Tibial artery (tissue), 4 donors: Measurements from ENCODE around the gene KCNMA1.

Experiments
- DNase-seq, 2 donors: peaks; one replicate each; pipeline ENCODE4 v3.0.0-alpha.2; 2019
- H3K27ac ChIP-seq, 2 donors: fragments of 200-600 bp; sonication (generic) in 1 of 2; 1 replicate in 1 of 2; 2 replicates in 1 of 2; pipeline ENCODE4 v1.5.1; 2018 to 2019; ENCODE audit warnings: mild to moderate bottlenecking in 1 of 2
- H3K27me3 ChIP-seq, 2 donors: fragments of 200-600 bp; sonication (generic) in 1 of 2; one replicate each; pipeline versions ENCODE4 v1.5.1 to v1.6.0; 2016 to 2019
- H3K36me3 ChIP-seq, 3 donors: fragments of 200-600 bp; sonication (generic) in 2 of 3; one replicate each; pipeline ENCODE4 v1.5.1; 2016 to 2019; ENCODE audit warnings: mild to moderate bottlenecking in 2 of 3
- H3K4me1 ChIP-seq, 4 donors: fragments of 200-600 bp; sonication (generic) in 2 of 4; 1 replicate in 3 of 4; 2 replicates in 1 of 4; pipeline ENCODE4 v1.5.1; 2016 to 2019
- H3K4me3 ChIP-seq, 2 donors: fragments of 200-600 bp; sonication (generic) in 1 of 2; 1 replicate in 1 of 2; 2 replicates in 1 of 2; pipeline ENCODE4 v1.5.1; 2018 to 2019; ENCODE audit warnings: mild to moderate bottlenecking in 2 of 2
- H3K9me3 ChIP-seq, 3 donors: fragments of 200-600 bp; sonication (generic) in 1 of 3; one replicate each; pipeline ENCODE4 v1.5.1; 2016 to 2019
- intact Hi-C: fragments of 100-400 bp; cut with DNase I; formaldehyde crosslinking; loops from one replicate; pipeline ENCODE4 v1.15.0; 2023; ENCODE audit warnings: low total_unique reads
- TF ChIP-seq, protein P1 (sequence below), 2 experiments: fragments of 200-600 bp in 1 of 2; fragments of 450-650 bp in 1 of 2; IDR thresholded peaks; one replicate each; pipeline ENCODE4 v1.5.1; 2017 to 2019; ENCODE audit warnings: antibody characterized with exemption in 2 of 2, mild to moderate bottlenecking in 1 of 2, moderate library complexity in 1 of 2

KCNMA1 gene

DNA sequence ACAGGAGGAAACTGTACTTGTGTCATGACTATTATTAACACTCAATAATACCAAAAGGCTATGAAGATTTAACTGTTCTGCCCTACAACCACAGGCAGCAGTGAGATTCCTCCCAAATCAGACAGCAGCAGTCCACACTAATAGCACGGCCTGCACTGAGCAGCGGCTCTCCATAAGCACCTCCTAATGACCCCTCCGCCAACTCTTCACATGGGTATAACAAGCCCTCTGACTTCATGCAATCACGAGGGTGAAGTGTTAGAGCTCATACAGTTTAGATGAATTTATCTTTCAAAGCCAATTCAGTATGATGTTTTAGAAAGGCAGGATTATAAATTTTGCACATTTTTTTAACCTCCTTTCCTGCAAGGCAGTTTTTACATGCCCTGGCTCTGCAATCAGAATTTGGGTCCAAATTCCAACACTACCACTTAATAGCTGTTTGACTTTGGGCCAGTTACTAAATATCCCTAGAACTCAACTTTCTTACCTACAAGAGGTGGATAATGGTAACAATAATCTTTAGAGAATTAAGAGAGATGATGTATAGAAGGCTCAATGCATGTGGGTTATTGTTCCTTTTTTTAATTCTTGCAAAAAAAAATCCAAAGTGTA is 617.1 kb downstream of the KCNMA1 start:
- Histone ChIP-seq H3K4me3 (no peak overlapping the region), H3K4me1 (peaks cover 0 to 38% (median 4%) of the 10 kb centered on the region in 4 donors), H3K27me3 (no peaks in the 10 kb centered on the region), H3K9me3 (no peaks in the 10 kb centered on the region), H3K36me3 (peaks cover 0 to 6% (median 0%) of the 10 kb centered on the region in 3 donors), H3K27ac (no peak overlapping the region)
- intact Hi-C loops, result no loop called here
- TF ChIP-seq, protein P1, sequence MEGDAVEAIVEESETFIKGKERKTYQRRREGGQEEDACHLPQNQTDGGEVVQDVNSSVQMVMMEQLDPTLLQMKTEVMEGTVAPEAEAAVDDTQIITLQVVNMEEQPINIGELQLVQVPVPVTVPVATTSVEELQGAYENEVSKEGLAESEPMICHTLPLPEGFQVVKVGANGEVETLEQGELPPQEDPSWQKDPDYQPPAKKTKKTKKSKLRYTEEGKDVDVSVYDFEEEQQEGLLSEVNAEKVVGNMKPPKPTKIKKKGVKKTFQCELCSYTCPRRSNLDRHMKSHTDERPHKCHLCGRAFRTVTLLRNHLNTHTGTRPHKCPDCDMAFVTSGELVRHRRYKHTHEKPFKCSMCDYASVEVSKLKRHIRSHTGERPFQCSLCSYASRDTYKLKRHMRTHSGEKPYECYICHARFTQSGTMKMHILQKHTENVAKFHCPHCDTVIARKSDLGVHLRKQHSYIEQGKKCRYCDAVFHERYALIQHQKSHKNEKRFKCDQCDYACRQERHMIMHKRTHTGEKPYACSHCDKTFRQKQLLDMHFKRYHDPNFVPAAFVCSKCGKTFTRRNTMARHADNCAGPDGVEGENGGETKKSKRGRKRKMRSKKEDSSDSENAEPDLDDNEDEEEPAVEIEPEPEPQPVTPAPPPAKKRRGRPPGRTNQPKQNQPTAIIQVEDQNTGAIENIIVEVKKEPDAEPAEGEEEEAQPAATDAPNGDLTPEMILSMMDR (IDR thresholded peaks at IDR 0.05), result no peak
- no peak for DNase-seq

- no peak for DNase-seq
- H3K4me3 ChIP-seq, result no peak overlapping the region
- peaks cover 0 to 6% (median 0%) of the 10 kb centered on the region in 3 donors for H3K36me3 ChIP-seq
- H3K4me1 ChIP-seq, result peaks cover 0 to 49% (median 17%) of the 10 kb centered on the region in 4 donors
- H3K27ac ChIP-seq, result peak overlapping the region; percentile 17 to 77
- TF ChIP-seq, protein P1 (IDR thresholded peaks at IDR 0.05), result no peak
- intact Hi-C loops, result no loop called here
- H3K27me3 ChIP-seq, result no peaks in the 10 kb centered on the region
- H3K9me3 ChIP-seq, result no peaks in the 10 kb centered on the region
Measured at GRCh38 chr10:77016855-77017254, 620.8 kb downstream of the KCNMA1 start.

- TF ChIP-seq, protein P1 (IDR thresholded peaks at IDR 0.05), result no peak
- peaks cover 0 to 49% (median 20%) of the 10 kb centered on the region in 4 donors for H3K4me1 ChIP-seq
- H3K27ac ChIP-seq, result peak overlapping the region; percentile 17 to 77
- no peak overlapping the region for H3K4me3 ChIP-seq
- no peak for DNase-seq
- H3K9me3 ChIP-seq, result no peaks in the 10 kb centered on the region
- peaks cover 0 to 6% (median 0%) of the 10 kb centered on the region in 3 donors for H3K36me3 ChIP-seq
- no peaks in the 10 kb centered on the region for H3K27me3 ChIP-seq
- intact Hi-C loops, result no loop called here
Measured at GRCh38 chr10:77016278-77016815, 621.3 kb downstream of the KCNMA1 start.

DNA sequence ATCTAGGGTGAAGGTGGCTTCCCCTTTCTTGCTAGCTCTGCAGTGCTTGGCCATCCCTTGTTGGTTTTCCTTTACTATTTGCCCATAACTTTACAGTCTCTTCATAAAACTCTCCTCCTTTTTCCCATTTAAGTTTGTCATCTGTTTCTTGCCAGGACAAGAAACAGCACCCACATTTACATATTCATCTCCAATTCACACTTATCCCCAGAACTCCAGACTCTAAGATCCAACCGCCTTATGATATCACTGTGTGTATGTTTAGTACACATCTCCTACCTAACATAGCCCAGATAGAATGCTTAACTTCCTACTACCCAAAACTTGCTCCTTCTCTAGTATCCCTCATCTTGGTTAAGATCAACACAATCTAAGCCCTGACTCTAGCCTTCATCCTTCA is 622.2 kb downstream of the KCNMA1 start:
- no peak for DNase-seq
- Histone ChIP-seq H3K27ac (peak overlapping the region; percentile 17 to 77), H3K4me1 (peaks cover 0 to 48% (median 23%) of the 10 kb centered on the region in 4 donors), H3K27me3 (no peaks in the 10 kb centered on the region), H3K9me3 (no peaks in the 10 kb centered on the region), H3K4me3 (no peak overlapping the region), H3K36me3 (peaks cover 0 to 6% (median 0%) of the 10 kb centered on the region in 3 donors)
- TF ChIP-seq, protein P1 (IDR thresholded peaks at IDR 0.05), result no peak
- intact Hi-C loops, result no loop called here

- Histone ChIP-seq H3K36me3 (no peaks in the 10 kb centered on the region), H3K27me3 (no peaks in the 10 kb centered on the region), H3K4me1 (peaks cover 0 to 54% (median 24%) of the 10 kb centered on the region in 4 donors), H3K27ac (peak overlapping the region; percentile 73 to 77), H3K9me3 (no peaks in the 10 kb centered on the region), H3K4me3 (no peak overlapping the region)
- TF ChIP-seq, protein P1 (IDR thresholded peaks at IDR 0.05), result no peak
- intact Hi-C loops, result no loop called here
- DNase-seq, result peak; percentile 77 to 88
Measured at GRCh38 chr10:77012812-77013500, 624.7 kb downstream of the KCNMA1 start.
